ENCODE measurements around the gene TRIP13. TPM values are rescaled to one million over a fixed set of nuclear protein-coding genes. Genes with fewer than 3 reads are reported as not detected.

TRIP13 gene
- total RNA-seq, 1 donor from 2014 or later: 0.89 TPM

GRCh38 chr5:886036-886435, 6.6 kb upstream of the TRIP13 start:
- intact Hi-C loops (cut with DNase I): no loop called here
- DNase-seq (ENCODE audit: low spot score) (no peak), ATAC-seq (no peak)

GRCh38 chr5:886716-887325, 5.9 kb upstream of the TRIP13 start:
- no peak for DNase-seq (ENCODE audit: low spot score)
- no peak for ATAC-seq
- intact Hi-C loops (cut with DNase I): no loop called here

GRCh38 chr5:887947-888637, 4.6 kb upstream of the TRIP13 start:
- no peak for ATAC-seq
- intact Hi-C loops (cut with DNase I): no loop called here
- no peak for DNase-seq (ENCODE audit: low spot score)

GRCh38 chr5:888638-889035, 4.0 kb upstream of the TRIP13 start:
- DNase-seq (ENCODE audit: low spot score): no peak
- no peak for ATAC-seq
- intact Hi-C loops (cut with DNase I): no loop called here

- intact Hi-C loops (cut with DNase I): no loop called here
- ATAC-seq: no peak
- no peak for DNase-seq (ENCODE audit: low spot score)
Measured at GRCh38 chr5:889075-889710, 3.5 kb upstream of the TRIP13 start.

GRCh38 chr5:891117-891836, 1.4 kb upstream of the TRIP13 start:
- intact Hi-C loops (cut with DNase I): no loop called here
- no peak for ATAC-seq
- peak; percentile 58 for DNase-seq (ENCODE audit: low spot score)

- DNase-seq (ENCODE audit: low spot score) (no peak), ATAC-seq (peak; percentile 38)
- intact Hi-C loops (cut with DNase I): no loop called here
Measured at GRCh38 chr5:891837-892393, 769 bp upstream of the TRIP13 start.

- intact Hi-C loops (cut with DNase I): no loop called here
- no peak for ATAC-seq
- DNase-seq (ENCODE audit: low spot score): peak; percentile 64
Measured at GRCh38 chr5:893137-893506, 438 bp downstream of the TRIP13 start.

- ATAC-seq (no peak), DNase-seq (ENCODE audit: low spot score) (peak; percentile 21)
- intact Hi-C loops (cut with DNase I): no loop called here
Measured at GRCh38 chr5:893711-894110, 1.0 kb downstream of the TRIP13 start.

- peak; percentile 21 for DNase-seq (ENCODE audit: low spot score)
- no peak for ATAC-seq
- intact Hi-C loops (cut with DNase I): loop anchor here (5.0 kb wide), 1 partner anchor 228 kb away; no protein-coding TSS in a partner anchor
Measured at GRCh38 chr5:900781-901180, 8.1 kb downstream of the TRIP13 start.

- intact Hi-C loops (cut with DNase I): loop anchor here (5.0 kb wide), 1 partner anchor 230 kb away; no protein-coding TSS in a partner anchor
- DNase-seq (ENCODE audit: low spot score) (peak; percentile 19), ATAC-seq (no peak)
Measured at GRCh38 chr5:902129-902916, 9.6 kb downstream of the TRIP13 start.

- no peak for ATAC-seq
- DNase-seq (ENCODE audit: low spot score): no peak
- intact Hi-C loops (cut with DNase I): loop anchor here (5.0 kb wide), 1 partner anchor 231 kb away; no protein-coding TSS in a partner anchor
Measured at GRCh38 chr5:903756-904096, 11.0 kb downstream of the TRIP13 start.

GRCh38 chr5:905139-905642, 12.5 kb downstream of the TRIP13 start:
- DNase-seq (ENCODE audit: low spot score) (no peak), ATAC-seq (no peak)
- intact Hi-C loops (cut with DNase I): no loop called here

GRCh38 chr5:907366-907910, 14.8 kb downstream of the TRIP13 start:
- no peak for ATAC-seq
- intact Hi-C loops (cut with DNase I): no loop called here
- DNase-seq (ENCODE audit: low spot score): no peak

- ATAC-seq: no peak
- intact Hi-C loops (cut with DNase I): no loop called here
- no peak for DNase-seq (ENCODE audit: low spot score)
Measured at GRCh38 chr5:908172-908571, 15.5 kb downstream of the TRIP13 start.

GRCh38 chr5:909086-909485, 16.4 kb downstream of the TRIP13 start:
- intact Hi-C loops (cut with DNase I): no loop called here
- DNase-seq (ENCODE audit: low spot score): no peak
- no peak for ATAC-seq

- DNase-seq (ENCODE audit: low spot score) (no peak), ATAC-seq (no peak)
- intact Hi-C loops (cut with DNase I): no loop called here
Measured at GRCh38 chr5:909994-910768, 17.5 kb downstream of the TRIP13 start.

GRCh38 chr5:910769-911160, 18.1 kb downstream of the TRIP13 start:
- DNase-seq (ENCODE audit: low spot score): peak; percentile 43
- no peak for ATAC-seq
- intact Hi-C loops (cut with DNase I): no loop called here

Measured in sciatic nerve (tissue), 2 donors.